Naive B cell (primary cell): ENCODE measurements around the gene BLM. TPM values are rescaled to one million over a fixed set of nuclear protein-coding genes. Genes with fewer than 3 reads are reported as not detected.
"Not testable (repeated sequence)": the region's sequence is repeated elsewhere in the genome, so short reads cannot be mapped to it uniquely, and the experiment has no call there.

Experiments
- ATAC-seq, 2 donors: fragments of 150-1000 bp; cut with Tn5 transposase; 2 replicates each; pipeline ENCODE4 v1.10.0; 2021; ENCODE audit warnings: low read depth in 2 of 2, mild to moderate bottlenecking in 2 of 2, moderate library complexity in 2 of 2
- DNase-seq: peaks from one replicate; pipeline ENCODE4 v3.0.0; 2022
- H3K27ac Mint-ChIP-seq, 6 donors: one replicate each; pipeline ENCODE4 v1.8.0; 2020 to 2022; ENCODE audit warnings: mild to moderate bottlenecking in 6 of 6, mixed read lengths in 6 of 6, moderate library complexity in 5 of 6, inconsistent platforms in 2 of 6
- H3K27me3 Mint-ChIP-seq, 3 donors: one replicate each; pipeline ENCODE4 v1.8.0; 2021 to 2022; ENCODE audit warnings: mixed read lengths in 3 of 3, mild to moderate bottlenecking in 1 of 3
- H3K36me3 Mint-ChIP-seq, 2 donors: one replicate each; pipeline ENCODE4 v1.8.0; 2020 to 2022; ENCODE audit warnings: mixed read lengths in 2 of 2, inconsistent platforms in 1 of 2, mild to moderate bottlenecking in 1 of 2
- H3K4me1 Mint-ChIP-seq, 3 donors: one replicate each; pipeline ENCODE4 v1.8.0; 2020 to 2022; ENCODE audit warnings: mixed read lengths in 3 of 3, inconsistent platforms in 1 of 3, mild to moderate bottlenecking in 1 of 3, moderate library complexity in 1 of 3
- H3K4me3 Mint-ChIP-seq, 8 donors: one replicate each; pipeline ENCODE4 v1.8.0; 2020 to 2022; ENCODE audit warnings: mild to moderate bottlenecking in 8 of 8, mixed read lengths in 8 of 8, moderate library complexity in 8 of 8, inconsistent platforms in 2 of 8
- H3K9me3 Mint-ChIP-seq, 7 donors: one replicate each; pipeline ENCODE4 v1.8.0; 2020 to 2022; ENCODE audit warnings: mixed read lengths in 7 of 7, mild to moderate bottlenecking in 5 of 7, inconsistent platforms in 2 of 7, moderate library complexity in 1 of 7
- polyA plus RNA-seq, 6 donors: library from polyadenylated mRNA; unstranded; fragments of 300-500 nt; fragmentation: Illumina TruSeq; gene quantifications; one replicate each; pipeline ENCODE4 v1.2.3, GENCODE V29; 2021; ENCODE audit warnings: low read depth in 6 of 6

BLM gene
- polyA plus RNA-seq: 10 to 100 TPM in 2 of 6 donors, 1 to 10 TPM in 3, not detected in 1; 5.5 to 11.1 (median 6.8) TPM

- Mint-ChIP-seq H3K4me3 (peak within 1 kb of the TSS; percentile 92 to 99 (median 98)), H3K4me1 (peaks cover 24 to 33% (median 24%) of the 10 kb centered on the region in 3 donors), H3K9me3 (no peaks in the 10 kb centered on the region), H3K27ac (peak within 1 kb of the TSS; percentile 87 to 98 (median 97)), H3K27me3 (no peaks in the 10 kb centered on the region), H3K36me3 (no peaks in the 10 kb centered on the region)
- peak; percentile 97 to 98 for ATAC-seq
- DNase-seq: peak; percentile 97
Observed at GRCh38 chr15:90716976-90717821, at the start of gene BLM. TSS of gene BLM (plus strand) at chr15:90717346. CDS start at chr15:90747393, 30,047 bp downstream.

GRCh38 chr15:90667755-90668345 lies 49.3 kb upstream of the BLM start:
- H3K4me3 Mint-ChIP-seq, H3K9me3 Mint-ChIP-seq, ATAC-seq, DNase-seq, H3K36me3 Mint-ChIP-seq: not testable (repeated sequence)
- H3K4me1 Mint-ChIP-seq: peaks cover 37 to 42% (median 39%) of the 10 kb centered on the region in 3 donors
- H3K27me3 Mint-ChIP-seq: peaks cover 9 to 12% (median 9%) of the 10 kb centered on the region in 3 donors
- peak overlapping the region in 1 of 6 donors; percentile 34 for H3K27ac Mint-ChIP-seq

GRCh38 chr15:90670631-90671030 lies 46.5 kb upstream of the BLM start:
- H3K36me3 Mint-ChIP-seq, DNase-seq, H3K9me3 Mint-ChIP-seq, H3K27ac Mint-ChIP-seq, H3K27me3 Mint-ChIP-seq, ATAC-seq: not testable (repeated sequence)
- H3K4me3 Mint-ChIP-seq: peak overlapping the region in 1 of 8 donors; percentile 36
- peaks cover 18 to 29% (median 21%) of the 10 kb centered on the region in 3 donors for H3K4me1 Mint-ChIP-seq

GRCh38 chr15:90671216-90671615 lies 45.9 kb upstream of the BLM start:
- Mint-ChIP-seq H3K9me3 (no peaks in the 10 kb centered on the region), H3K27me3 (peaks cover 0 to 8% (median 6%) of the 10 kb centered on the region in 3 donors), H3K4me3 (no peak overlapping the region), H3K4me1 (peaks cover 12 to 23% (median 15%) of the 10 kb centered on the region in 3 donors), H3K27ac (no peak overlapping the region), H3K36me3 (no peaks in the 10 kb centered on the region)
- ATAC-seq (no peak), DNase-seq (no peak)

- H3K27ac Mint-ChIP-seq: peak overlapping the region in 1 of 6 donors; percentile 60
- H3K4me3 Mint-ChIP-seq: peak overlapping the region in 1 of 8 donors; percentile 75
- not testable (repeated sequence) for H3K36me3 Mint-ChIP-seq, ATAC-seq, DNase-seq, H3K27me3 Mint-ChIP-seq, H3K9me3 Mint-ChIP-seq
- peaks cover 5 to 16% (median 7%) of the 10 kb centered on the region in 3 donors for H3K4me1 Mint-ChIP-seq
Observed at GRCh38 chr15:90673357-90673756, 43.8 kb upstream of the BLM start.

- Mint-ChIP-seq H3K4me1 (peaks cover 8 to 24% (median 17%) of the 10 kb centered on the region in 3 donors), H3K27me3 (peaks cover 0 to 8% (median 6%) of the 10 kb centered on the region in 3 donors), H3K9me3 (no peaks in the 10 kb centered on the region), H3K27ac (no peak overlapping the region), H3K36me3 (no peaks in the 10 kb centered on the region), H3K4me3 (no peak overlapping the region)
- no peak for DNase-seq
- ATAC-seq: no peak
Observed at GRCh38 chr15:90674476-90674875, 42.7 kb upstream of the BLM start.

- DNase-seq (no peak), ATAC-seq (no peak)
- no peaks in the 10 kb centered on the region for H3K9me3 Mint-ChIP-seq
- no peak overlapping the region for H3K27ac Mint-ChIP-seq
- H3K27me3 Mint-ChIP-seq: peaks cover 0 to 8% (median 6%) of the 10 kb centered on the region in 3 donors
- no peak overlapping the region for H3K4me3 Mint-ChIP-seq
- H3K36me3 Mint-ChIP-seq: no peaks in the 10 kb centered on the region
- peaks cover 8 to 24% (median 17%) of the 10 kb centered on the region in 3 donors for H3K4me1 Mint-ChIP-seq
Observed at GRCh38 chr15:90675464-90675863, 41.7 kb upstream of the BLM start.

GRCh38 chr15:90677807-90678790 lies 39.0 kb upstream of the BLM start:
- peak; percentile 47 to 55 for ATAC-seq
- Mint-ChIP-seq H3K27ac (peak overlapping the region in 2 of 6 donors; percentile 72 to 79), H3K4me3 (peak overlapping the region in 3 of 8 donors; percentile 37 to 71 (median 68)), H3K27me3 (peaks cover 6 to 16% (median 7%) of the 10 kb centered on the region in 3 donors), H3K4me1 (peaks cover 8 to 21% (median 17%) of the 10 kb centered on the region in 3 donors), H3K9me3 (no peaks in the 10 kb centered on the region), H3K36me3 (no peaks in the 10 kb centered on the region)
- DNase-seq: no peak

GRCh38 chr15:90679959-90680358 lies 37.2 kb upstream of the BLM start:
- H3K4me1 Mint-ChIP-seq: peaks cover 17 to 28% (median 17%) of the 10 kb centered on the region in 3 donors
- H3K9me3 Mint-ChIP-seq: no peaks in the 10 kb centered on the region
- no peak overlapping the region for H3K4me3 Mint-ChIP-seq
- no peak overlapping the region for H3K27ac Mint-ChIP-seq
- H3K27me3 Mint-ChIP-seq: peaks cover 7 to 22% (median 19%) of the 10 kb centered on the region in 3 donors
- no peaks in the 10 kb centered on the region for H3K36me3 Mint-ChIP-seq
- DNase-seq (no peak), ATAC-seq (no peak)

- H3K27ac Mint-ChIP-seq: no peak overlapping the region
Observed at GRCh38 chr15:90680371-90680935, 36.7 kb upstream of the BLM start.

GRCh38 chr15:90681056-90681455 lies 36.1 kb upstream of the BLM start:
- peaks cover 24 to 38% (median 24%) of the 10 kb centered on the region in 3 donors for H3K4me1 Mint-ChIP-seq
- no peak overlapping the region for H3K4me3 Mint-ChIP-seq
- no peak for DNase-seq
- H3K27me3 Mint-ChIP-seq: peaks cover 3 to 22% (median 19%) of the 10 kb centered on the region in 3 donors
- H3K36me3 Mint-ChIP-seq: no peaks in the 10 kb centered on the region
- no peak overlapping the region for H3K27ac Mint-ChIP-seq
- no peak for ATAC-seq
- H3K9me3 Mint-ChIP-seq: no peaks in the 10 kb centered on the region

More at GRCh38 chr15:90680371-90680935, 36.7 kb upstream of the BLM start:
- Mint-ChIP-seq H3K36me3 (no peaks in the 10 kb centered on the region), H3K4me1 (peaks cover 20 to 32% (median 20%) of the 10 kb centered on the region in 3 donors), H3K4me3 (no peak overlapping the region), H3K27me3 (peaks cover 4 to 22% (median 19%) of the 10 kb centered on the region in 3 donors), H3K9me3 (no peaks in the 10 kb centered on the region)
- DNase-seq (no peak), ATAC-seq (no peak)

GRCh38 chr15:90681480-90681879 lies 35.7 kb upstream of the BLM start:
- peaks cover 3 to 22% (median 19%) of the 10 kb centered on the region in 3 donors for H3K27me3 Mint-ChIP-seq
- no peaks in the 10 kb centered on the region for H3K36me3 Mint-ChIP-seq
- H3K4me3 Mint-ChIP-seq: no peak overlapping the region
- H3K27ac Mint-ChIP-seq: no peak overlapping the region
- DNase-seq: no peak
- no peak for ATAC-seq
- no peaks in the 10 kb centered on the region for H3K9me3 Mint-ChIP-seq
- peaks cover 28 to 42% (median 29%) of the 10 kb centered on the region in 3 donors for H3K4me1 Mint-ChIP-seq
